Measurements from ENCODE around the gene ZNF782.
"Not testable (repeated sequence)": the region's sequence is repeated elsewhere in the genome, so short reads cannot be mapped to it uniquely, and the experiment has no call there.

The ZNF782 gene

DNA sequence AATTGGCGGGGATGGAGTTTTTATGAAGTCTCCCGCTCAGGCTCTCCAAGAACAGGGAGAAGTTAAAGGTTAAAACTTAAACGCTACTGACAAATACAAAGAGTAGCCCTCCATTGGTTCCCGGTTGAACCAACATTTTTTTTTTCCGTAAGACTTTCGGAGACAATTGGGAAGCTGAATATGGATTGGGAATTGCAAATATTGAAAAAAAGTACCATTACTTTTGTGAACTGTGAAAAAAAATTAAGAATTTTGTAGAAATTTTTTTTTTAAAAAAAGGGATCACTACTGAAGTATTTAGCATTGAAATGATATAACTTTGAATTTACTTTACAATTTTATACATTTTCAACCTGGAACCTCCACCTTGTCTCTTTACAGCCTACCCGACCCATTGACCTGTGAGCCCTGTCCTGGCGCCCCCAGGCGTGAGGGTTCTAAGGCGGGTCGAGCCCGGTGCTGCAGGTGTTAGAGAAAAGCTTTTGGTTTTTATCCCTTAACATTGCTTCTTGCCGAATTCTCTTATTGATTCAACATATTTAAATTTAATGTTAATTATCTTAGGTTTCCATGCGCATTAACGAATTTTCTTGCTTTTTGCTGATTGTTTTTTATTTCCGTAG lies 448 bp upstream of the ZNF782 start:
- DNase-seq (ENCODE audit: low read depth in 2 of 2) = no peak

DNA sequence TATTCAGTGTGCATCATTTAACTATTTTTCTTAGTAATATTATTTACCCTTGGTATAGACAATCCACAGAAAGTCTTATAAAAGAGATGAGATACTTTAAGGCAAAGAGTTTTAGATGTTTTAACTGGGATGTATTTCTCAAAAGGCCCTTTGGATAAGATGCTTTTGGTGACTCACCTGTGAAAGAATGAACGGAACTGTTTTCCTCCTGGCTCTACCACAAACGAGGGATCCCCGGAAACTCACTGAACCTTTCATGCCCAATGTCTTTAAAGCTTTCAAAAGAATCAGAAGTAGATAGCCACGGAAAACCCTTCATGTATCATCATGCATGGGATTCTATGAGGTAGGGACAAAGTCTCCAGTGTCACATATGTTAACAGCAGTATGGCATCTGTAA lies 1.6 kb downstream of the ZNF782 start:
- no peak for DNase-seq (ENCODE audit: low read depth in 2 of 2)

DNA sequence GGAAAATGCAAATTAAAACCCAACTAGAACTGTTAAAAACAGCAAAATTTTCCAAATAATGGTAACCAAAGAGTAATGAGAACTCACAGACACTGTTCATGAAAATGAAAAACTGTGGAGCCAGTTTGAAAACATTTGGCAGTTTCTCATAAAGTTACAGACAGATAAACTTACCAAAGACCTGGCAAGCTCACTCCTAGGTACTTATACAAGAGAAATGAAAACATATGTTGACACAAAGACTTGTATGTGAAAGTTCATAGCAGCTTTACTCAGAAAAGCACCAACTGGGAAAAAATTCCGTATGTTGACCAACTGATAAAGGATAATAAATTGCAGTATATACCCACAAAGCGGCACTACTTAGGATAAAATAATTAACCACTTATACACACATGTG lies 10.3 kb downstream of the ZNF782 start:
- no peak for DNase-seq (ENCODE audit: low read depth in 2 of 2)

DNA sequence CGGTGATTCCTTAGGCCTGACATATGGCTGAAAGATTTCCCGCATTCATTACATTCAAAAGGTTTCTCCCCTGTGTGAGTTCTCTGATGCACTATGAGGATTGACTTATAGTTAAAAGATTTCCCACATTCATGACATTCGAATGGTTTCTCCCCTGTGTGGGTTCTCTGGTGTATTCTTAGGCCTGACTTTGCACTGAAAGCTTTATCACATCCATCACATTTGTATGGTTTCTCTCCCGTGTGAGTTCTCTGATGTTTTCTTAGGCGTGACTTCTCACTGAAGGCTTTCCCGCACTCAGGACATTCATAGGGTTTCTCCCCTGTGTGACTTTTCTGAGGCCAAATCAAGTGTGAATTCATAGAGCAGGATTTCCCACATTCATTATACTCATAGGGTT lies 35.8 kb downstream of the ZNF782 start:
- DNase-seq (ENCODE audit: low read depth in 2 of 2) = no peak

DNA sequence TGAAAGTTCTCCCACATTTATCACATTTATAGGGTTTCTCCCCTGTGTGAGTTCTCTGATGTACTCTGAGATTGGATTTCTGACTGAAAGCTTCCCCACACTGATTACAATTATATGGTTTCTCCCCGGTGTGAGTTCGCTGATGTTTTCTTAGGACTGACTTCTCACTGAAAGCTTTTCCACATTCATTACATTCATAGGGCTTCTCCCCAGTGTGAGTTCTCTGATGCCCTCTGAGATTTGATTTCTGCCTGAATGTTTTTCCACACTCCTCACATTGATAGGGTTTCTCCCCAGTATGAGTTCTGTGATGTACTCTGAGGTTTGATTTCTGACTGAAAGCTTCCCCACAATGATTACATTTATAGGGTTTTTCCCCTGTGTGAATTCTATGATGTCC lies 36.3 kb downstream of the ZNF782 start:
- no peak for DNase-seq (ENCODE audit: low read depth in 2 of 2)

DNA sequence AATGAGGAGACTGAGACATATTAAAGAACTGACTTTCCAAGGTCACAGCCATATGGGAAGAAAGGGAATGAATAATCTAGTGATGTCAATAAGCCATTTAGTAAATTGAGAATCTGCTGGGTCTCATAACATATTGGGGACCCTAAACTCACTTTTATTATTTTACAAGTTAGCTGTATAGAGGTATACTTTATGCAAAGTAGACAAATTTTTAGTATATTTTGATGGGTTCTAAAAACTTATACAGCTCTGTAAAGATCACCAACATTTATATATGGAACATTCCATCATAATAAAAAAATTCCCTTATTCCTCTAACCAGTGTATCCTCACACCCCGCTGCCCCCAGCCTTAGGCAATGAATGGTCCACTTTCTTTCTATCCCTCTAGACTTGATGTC lies 40.7 kb downstream of the ZNF782 start:
- no peak for DNase-seq (ENCODE audit: low read depth in 2 of 2)

DNA sequence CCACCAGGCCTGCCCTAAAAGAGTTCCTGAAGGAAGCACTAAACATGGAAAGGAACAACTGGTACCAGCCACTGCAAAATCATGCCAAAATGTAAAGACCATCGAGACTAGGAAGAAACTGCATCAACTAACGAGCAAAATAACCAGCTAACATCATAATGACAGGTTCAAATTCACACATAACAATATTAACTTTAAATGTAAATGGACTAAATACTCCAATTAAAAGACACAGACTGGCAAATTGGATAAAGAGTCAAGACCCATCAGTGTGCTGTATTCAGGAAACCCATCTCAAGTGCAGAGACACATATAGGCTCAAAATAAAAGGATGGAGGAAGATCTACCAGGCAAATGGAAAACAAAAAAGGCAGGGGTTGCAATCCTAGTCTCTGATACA lies 55.4 kb downstream of the ZNF782 start:
- not testable (repeated sequence) for DNase-seq (ENCODE audit: low read depth in 2 of 2)

DNA sequence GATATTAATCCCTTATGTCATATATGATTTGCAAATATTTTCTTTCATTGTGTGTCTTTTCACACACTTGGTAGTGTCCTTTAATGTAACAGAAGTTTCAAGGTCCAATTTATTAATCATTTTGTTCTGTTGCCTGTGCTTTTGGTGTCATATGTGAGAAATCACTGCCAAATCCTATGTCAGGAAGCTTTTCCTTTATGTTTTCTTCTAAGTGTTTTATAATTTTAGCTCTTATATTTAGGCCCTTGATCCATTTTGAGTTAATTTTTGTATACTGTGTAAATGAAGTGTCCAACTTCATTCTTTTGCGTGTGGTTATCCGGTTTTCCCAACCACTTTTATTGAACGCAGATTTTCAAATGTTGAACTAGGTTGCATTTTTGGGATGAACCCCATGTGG lies 70.3 kb downstream of the ZNF782 start:
- DNase-seq (ENCODE audit: low read depth in 2 of 2) = no peak

DNA sequence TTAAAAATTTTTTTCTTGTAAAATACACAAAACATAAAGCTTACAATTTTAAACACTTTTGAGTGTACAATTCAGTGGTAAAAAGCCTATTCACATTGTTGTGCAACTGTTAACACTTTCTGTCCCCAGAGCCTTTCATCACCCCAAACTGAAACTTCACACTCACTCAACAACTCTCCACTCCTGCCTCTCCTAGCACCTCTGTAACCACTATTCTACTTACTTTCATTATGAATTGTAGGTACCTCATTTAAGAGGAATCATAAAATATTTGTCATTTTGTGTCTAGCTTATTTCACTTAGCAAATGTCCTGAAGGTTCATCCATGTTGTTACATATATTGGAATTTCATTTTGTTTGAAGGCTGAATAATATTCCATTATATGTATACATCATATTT lies 72.1 kb downstream of the ZNF782 start:
- no peak for DNase-seq (ENCODE audit: low read depth in 2 of 2)

DNA sequence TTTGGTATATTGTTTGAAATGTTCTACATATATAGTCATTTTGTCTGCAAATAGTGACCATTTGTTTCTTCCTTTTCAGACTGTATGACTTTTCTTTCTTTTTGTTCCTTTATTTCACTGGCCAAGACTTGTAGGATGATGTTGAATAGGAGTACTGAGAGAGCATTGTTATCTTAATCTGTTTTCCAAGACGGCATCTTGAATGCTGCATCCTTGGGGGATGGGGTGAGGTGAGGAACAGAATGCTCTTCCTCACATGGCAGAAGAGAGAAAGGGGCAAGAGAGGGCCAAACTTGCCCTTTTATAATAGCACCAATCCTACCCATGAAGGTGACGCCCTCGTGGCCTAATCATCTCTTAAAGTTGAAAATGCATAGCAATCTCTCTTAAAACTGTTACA lies 72.8 kb downstream of the ZNF782 start:
- DNase-seq (ENCODE audit: low read depth in 2 of 2) = no peak

DNA sequence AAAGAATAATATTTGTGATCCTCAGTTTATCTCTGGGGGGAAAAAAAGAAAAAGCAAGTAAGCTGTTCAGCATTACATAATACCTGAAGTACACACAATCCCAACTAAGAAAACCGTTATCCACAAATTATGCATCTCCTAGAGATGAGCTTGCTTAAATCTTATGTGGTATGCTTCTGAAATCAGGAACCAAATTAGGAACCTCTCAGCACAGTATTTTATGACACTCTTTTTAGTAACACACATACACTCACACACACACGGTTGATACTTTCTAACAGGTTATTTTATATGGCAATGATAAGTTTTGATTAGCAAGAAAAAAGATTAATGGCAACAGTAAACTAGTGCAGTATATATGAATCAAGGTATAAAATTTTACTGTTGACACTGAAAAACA lies 75.2 kb downstream of the ZNF782 start:
- no peak for DNase-seq (ENCODE audit: low read depth in 2 of 2)

DNA sequence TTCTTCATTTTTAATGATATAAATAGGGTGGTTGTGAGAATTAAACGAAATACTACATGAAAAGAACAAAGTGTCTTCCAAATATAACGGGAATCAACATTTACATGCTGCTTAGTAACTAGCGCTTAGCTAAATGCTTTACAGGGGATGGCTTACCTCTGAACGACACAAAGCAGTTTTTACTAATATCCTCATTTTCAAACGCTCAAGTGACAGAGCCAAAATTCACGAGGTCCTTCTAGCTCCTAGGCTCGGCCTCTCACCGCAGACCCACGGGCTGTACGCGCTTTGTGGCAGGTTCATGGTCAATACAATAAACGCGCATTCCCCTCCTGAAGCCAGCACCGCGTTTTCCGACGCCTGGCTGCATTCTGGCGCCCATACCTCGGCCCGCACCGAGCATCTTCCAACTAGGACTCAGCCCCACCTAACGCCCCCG lies 76.9 kb downstream of the ZNF782 start:
- DNase-seq (ENCODE audit: low read depth in 2 of 2) = no peak

DNA sequence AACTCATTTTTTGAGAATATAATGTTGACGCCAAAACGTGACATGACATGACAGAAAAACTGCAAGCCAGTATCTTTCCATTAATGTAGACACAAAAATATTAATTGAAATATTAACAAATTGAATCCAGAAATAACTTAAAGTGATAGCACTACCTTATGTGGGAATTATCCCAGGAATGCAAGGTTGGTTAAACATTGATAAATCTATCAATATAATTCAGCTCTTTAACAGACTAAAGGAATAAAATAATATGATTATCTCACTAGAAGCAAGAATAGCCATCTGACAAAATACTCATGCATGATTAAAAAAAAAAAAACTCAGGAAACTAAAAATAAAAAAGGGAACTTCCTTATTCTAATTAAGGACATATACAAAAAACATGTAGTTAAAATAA lies 83.2 kb downstream of the ZNF782 start:
- no peak for DNase-seq (ENCODE audit: low read depth in 2 of 2)

DNA sequence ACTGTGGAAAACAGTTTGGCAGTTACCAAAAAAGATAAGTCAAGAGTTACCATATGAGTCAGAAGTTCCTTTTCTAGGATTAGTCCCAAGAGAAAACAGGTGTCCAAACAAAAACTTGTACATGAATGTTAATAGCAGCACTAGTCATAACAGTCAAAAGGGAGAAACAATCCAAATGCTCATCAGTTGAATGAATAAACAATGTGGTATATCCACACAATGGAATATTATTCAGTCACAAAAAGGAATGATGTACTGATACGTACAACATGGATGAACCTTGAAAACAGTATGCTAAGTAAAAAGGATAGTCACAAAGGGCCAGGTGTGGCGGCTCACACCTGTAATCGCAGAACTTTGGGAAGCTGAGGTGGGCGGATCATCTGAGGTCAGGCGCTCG lies 84.3 kb downstream of the ZNF782 start:
- no peak for DNase-seq (ENCODE audit: low read depth in 2 of 2)

All from stimulated activated CD8-positive, alpha-beta memory T cell treated with anti-CD3 and anti-CD28 coated beads, Interleukin-2, amount 100 ng/mL, for 48 hours (primary cell).